Body of pancreas (tissue), 4 donors: ENCODE measurements around the gene KAT7. TPM values are rescaled to one million over a fixed set of nuclear protein-coding genes. Genes with fewer than 3 reads are reported as not detected.

Source experiments
- ATAC-seq: fragments of 150-250 bp; one replicate; pipeline ENCODE4 v1.9.1; 2016
- DNase-seq, 4 donors: peaks; one replicate each; pipeline ENCODE4 v3.0.0-alpha.2; 2019
- H3K27ac ChIP-seq, 4 donors: fragments of 200-600 bp; sonication (generic); 1 replicate in 3 of 4; 2 replicates in 1 of 4; pipeline versions ENCODE4 v1.5.1 to v1.6.1; 2016 to 2019; ENCODE audit warnings: mild to moderate bottlenecking in 1 of 4, mixed read lengths in 1 of 4, moderate library complexity in 1 of 4
- H3K27me3 ChIP-seq, 2 donors: fragments of 200-600 bp; sonication (generic); one replicate each; pipeline ENCODE4 v1.6.0; 2016; ENCODE audit warnings: mild to moderate bottlenecking in 1 of 2
- H3K36me3 ChIP-seq, 2 donors: fragments of 200-600 bp; sonication (generic); replicated peaks in 1 of 2; 2 replicates each; pipeline ENCODE4 v1.5.1; 2016; ENCODE audit warnings: low read depth in 2 of 2; ENCODE audit not compliant: insufficient read depth in 1 of 2
- H3K4me1 ChIP-seq: fragments of 200-600 bp; sonication (generic); one replicate; pipeline ENCODE4 v1.6.0; 2016
- H3K4me3 ChIP-seq, 2 donors: fragments of 200-600 bp; sonication (generic); 1 replicate in 1 of 2; 2 replicates in 1 of 2; pipeline ENCODE4 v1.5.1; 2016 to 2019
- H3K9me3 ChIP-seq, 3 donors: fragments of 200-600 bp; sonication (generic); 1 replicate in 2 of 3; 2 replicates in 1 of 3; pipeline ENCODE4 v1.5.1; 2016
- POLR2A ChIP-seq, 3 donors: fragments of 450-650 bp; IDR thresholded peaks; one replicate each; pipeline ENCODE4 v1.6.1; 2016; ENCODE audit warnings: antibody characterized with exemption in 3 of 3, mild to moderate bottlenecking in 2 of 3
- WGBS, 2 donors: methylation state at CpG; one replicate each; pipeline ENCODE4 v1.1.5; 2017; 5-methylcytosine and 5-hydroxymethylcytosine counted together
- intact Hi-C: fragments of 100-400 bp; cut with DNase I; formaldehyde crosslinking; loops from one replicate; pipeline ENCODE4 v1.15.1; 2023
- total RNA-seq, 2 donors: library from RNA; depleted of rRNA; stranded (reverse); fragments of >200 nt; gene quantifications; one replicate each; pipeline ENCODE4 v1.1.0, GENCODE V29; 2016
- TF ChIP-seq, protein P1 (sequence below), 7 experiments: fragments of 450-650 bp in 4 of 7; fragments of 200-600 bp in 3 of 7; sonication (generic) in 3 of 7; IDR thresholded peaks; one replicate each; pipeline ENCODE4 v1.5.1; 2016 to 2019; ENCODE audit warnings: antibody characterized with exemption in 7 of 7

The KAT7 gene
- total RNA-seq, 2 donors from 2014 or later = 7.3 to 16.5 TPM

DNA sequence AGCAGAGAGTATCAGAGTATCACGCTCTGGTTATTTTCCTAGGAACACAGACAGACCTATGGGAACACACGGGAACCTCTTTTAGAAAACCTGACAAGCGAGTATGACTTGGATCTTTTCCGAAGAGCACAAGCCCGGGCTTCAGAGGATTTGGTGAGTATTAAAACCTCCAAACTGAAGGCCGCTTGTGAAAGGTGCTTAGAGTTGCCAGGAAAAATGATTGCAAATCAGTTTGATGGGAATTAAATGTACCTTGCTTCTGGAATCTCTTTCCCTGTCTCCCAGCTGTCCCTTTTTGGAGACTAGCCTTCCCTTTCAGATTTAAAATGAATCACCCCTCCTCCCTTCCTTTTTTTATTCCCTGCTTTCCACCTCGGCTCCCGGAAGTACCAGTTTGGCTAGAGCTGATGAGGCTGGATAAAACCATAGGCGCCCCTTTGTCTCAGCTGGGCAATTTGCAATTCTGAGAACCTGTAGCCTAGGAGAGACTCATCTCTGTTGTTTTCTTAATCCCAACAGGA lies 27.3 kb downstream of the KAT7 start:
- 35 to 49% methylated on average over 9 of the region's 9 CpGs for WGBS, 2 donors
- peak overlapping the region in 3 of 4 donors; percentile 23 to 36 (median 34) for H3K27ac ChIP-seq
- H3K27me3 ChIP-seq = no peaks in the 10 kb centered on the region
- H3K4me3 ChIP-seq = no peak overlapping the region
- intact Hi-C loops = no loop called here
- peaks cover 0 to 7% of the 10 kb centered on the region in 2 donors for H3K36me3 ChIP-seq
- H3K4me1 ChIP-seq = peaks cover 24% of the 10 kb centered on the region
- no peaks in the 10 kb centered on the region for H3K9me3 ChIP-seq
- TF ChIP-seq, protein P1, sequence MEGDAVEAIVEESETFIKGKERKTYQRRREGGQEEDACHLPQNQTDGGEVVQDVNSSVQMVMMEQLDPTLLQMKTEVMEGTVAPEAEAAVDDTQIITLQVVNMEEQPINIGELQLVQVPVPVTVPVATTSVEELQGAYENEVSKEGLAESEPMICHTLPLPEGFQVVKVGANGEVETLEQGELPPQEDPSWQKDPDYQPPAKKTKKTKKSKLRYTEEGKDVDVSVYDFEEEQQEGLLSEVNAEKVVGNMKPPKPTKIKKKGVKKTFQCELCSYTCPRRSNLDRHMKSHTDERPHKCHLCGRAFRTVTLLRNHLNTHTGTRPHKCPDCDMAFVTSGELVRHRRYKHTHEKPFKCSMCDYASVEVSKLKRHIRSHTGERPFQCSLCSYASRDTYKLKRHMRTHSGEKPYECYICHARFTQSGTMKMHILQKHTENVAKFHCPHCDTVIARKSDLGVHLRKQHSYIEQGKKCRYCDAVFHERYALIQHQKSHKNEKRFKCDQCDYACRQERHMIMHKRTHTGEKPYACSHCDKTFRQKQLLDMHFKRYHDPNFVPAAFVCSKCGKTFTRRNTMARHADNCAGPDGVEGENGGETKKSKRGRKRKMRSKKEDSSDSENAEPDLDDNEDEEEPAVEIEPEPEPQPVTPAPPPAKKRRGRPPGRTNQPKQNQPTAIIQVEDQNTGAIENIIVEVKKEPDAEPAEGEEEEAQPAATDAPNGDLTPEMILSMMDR (IDR thresholded peaks at IDR 0.05) = no peak
- ATAC-seq = peak; percentile 42
- DNase-seq = no peak

DNA sequence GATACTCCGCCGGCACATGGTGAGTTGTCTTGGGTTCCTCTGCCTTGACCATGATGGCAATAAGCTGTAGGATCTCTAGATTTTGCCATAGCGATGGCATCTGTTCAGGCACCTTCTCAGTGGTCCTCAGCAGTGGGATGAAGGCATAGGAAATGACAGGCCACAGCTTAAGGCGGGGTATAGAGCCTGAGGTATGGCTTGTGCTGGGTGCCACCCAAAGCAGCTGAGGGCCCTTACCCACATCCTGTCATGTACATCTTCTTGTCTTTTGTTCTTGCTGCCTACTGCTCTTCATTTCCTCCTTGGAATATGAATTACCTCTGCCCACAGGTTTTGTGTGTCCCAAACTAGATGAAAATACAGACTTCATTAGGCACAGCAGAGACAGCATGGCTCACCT lies 29.5 kb downstream of the KAT7 start:
- intact Hi-C loops = no loop called here
- 95 to 96% methylated on average over 4 of the region's 4 CpGs for WGBS, 2 donors
- Histone ChIP-seq H3K4me3 (no peak overlapping the region), H3K4me1 (peaks cover 39% of the 10 kb centered on the region), H3K9me3 (no peaks in the 10 kb centered on the region), H3K27me3 (no peaks in the 10 kb centered on the region), H3K27ac (no peak overlapping the region), H3K36me3 (peaks cover 0 to 7% of the 10 kb centered on the region in 2 donors)
- no peak for ATAC-seq
- TF ChIP-seq, protein P1 (IDR thresholded peaks at IDR 0.05) = no peak
- no peak for TF ChIP-seq POLR2A (IDR thresholded peaks at IDR 0.05)
- DNase-seq = no peak

DNA sequence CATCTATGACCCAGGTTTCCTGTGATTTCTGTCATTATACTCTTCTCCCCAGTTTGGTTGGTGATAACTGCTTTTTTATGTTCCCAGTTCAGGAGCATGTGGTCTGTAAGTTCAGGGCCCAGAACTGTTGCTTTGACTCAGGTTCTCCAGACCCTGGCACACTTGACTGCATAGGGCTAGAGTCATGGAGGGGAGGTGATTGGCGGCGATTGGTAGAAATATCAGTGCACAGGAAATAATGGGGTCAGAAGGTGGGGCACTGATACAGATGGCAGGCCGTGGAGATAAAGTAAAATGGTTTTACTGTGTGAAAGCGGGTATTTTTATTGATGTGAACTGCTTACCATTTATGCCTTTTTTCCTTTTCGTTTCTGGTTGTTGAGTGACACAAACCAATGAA lies 30.7 kb downstream of the KAT7 start:
- no peak overlapping the region for H3K4me3 ChIP-seq
- H3K27ac ChIP-seq = no peak overlapping the region
- no peak for DNase-seq
- intact Hi-C loops = no loop called here
- peaks cover 6 to 9% of the 10 kb centered on the region in 2 donors for H3K36me3 ChIP-seq
- no peak for TF ChIP-seq POLR2A (IDR thresholded peaks at IDR 0.05)
- TF ChIP-seq, protein P1 (IDR thresholded peaks at IDR 0.05) = no peak
- H3K9me3 ChIP-seq = no peaks in the 10 kb centered on the region
- WGBS, 2 donors = 87 to 92% methylated on average over 5 of the region's 5 CpGs
- no peak for ATAC-seq
- H3K27me3 ChIP-seq = no peaks in the 10 kb centered on the region
- peaks cover 39% of the 10 kb centered on the region for H3K4me1 ChIP-seq

DNA sequence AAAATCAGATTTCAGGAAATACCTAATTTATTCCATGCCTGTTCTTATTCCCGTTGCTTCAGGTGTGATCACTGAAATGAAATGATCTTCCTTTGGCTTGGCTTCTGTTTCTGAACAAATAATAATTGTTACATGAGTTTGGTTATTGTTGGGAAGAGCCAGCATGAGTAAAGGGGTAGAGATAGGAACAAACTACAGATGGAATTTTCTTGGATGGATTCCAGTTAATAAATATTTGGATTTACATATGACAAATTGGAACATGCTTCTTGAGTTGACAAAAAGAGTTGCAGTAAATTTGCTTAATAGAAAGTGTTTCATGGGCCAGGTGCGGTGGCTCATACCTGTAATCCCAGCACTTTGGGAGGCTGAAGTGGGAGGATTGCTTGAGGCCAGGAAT lies 31.2 kb downstream of the KAT7 start:
- Histone ChIP-seq H3K4me1 (peaks cover 39% of the 10 kb centered on the region), H3K27me3 (no peaks in the 10 kb centered on the region), H3K4me3 (no peak overlapping the region), H3K27ac (no peak overlapping the region), H3K9me3 (no peaks in the 10 kb centered on the region), H3K36me3 (peaks cover 6 to 9% of the 10 kb centered on the region in 2 donors)
- TF ChIP-seq POLR2A (IDR thresholded peaks at IDR 0.05) = no peak
- TF ChIP-seq, protein P1 (IDR thresholded peaks at IDR 0.05) = no peak
- no peak for DNase-seq
- 65 to 67% methylated on average over 2 of the region's 2 CpGs for WGBS, 2 donors
- ATAC-seq = no peak
- intact Hi-C loops = no loop called here

DNA sequence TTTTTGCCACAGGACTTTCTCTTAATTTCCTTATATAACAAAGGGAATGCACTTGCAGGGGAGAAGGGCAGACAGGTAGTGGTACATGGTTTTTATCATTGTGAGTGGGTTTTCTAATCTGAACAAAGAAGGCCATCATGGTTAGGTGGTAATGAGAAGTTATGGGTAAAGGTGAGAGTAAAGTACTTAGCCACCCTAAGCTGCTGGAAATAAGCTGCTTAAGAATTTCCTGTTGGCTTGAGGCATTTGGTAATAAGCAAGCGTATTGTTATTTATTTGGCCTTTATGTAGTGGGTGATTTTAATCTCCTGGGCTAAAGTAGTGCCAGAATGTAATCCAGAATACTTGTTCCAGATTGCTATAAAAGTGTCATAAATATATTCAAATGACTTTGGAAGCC lies 32.3 kb downstream of the KAT7 start:
- Histone ChIP-seq H3K27ac (peak overlapping the region in 1 of 4 donors; percentile 14), H3K9me3 (no peaks in the 10 kb centered on the region), H3K27me3 (no peaks in the 10 kb centered on the region), H3K4me3 (no peak overlapping the region), H3K4me1 (peaks cover 34% of the 10 kb centered on the region), H3K36me3 (peaks cover 6 to 17% of the 10 kb centered on the region in 2 donors)
- TF ChIP-seq POLR2A (IDR thresholded peaks at IDR 0.05) = no peak
- TF ChIP-seq, protein P1 (IDR thresholded peaks at IDR 0.05) = no peak
- DNase-seq (no peak), ATAC-seq (no peak)
- intact Hi-C loops = no loop called here
- 52 to 54% methylated on average over 1 of the region's 1 CpG for WGBS, 2 donors
